Hepatocyte (in vitro differentiated cells): ENCODE data around the gene SPG21. TPM values are rescaled to one million over a fixed set of nuclear protein-coding genes. Genes with fewer than 3 reads are reported as not detected.

Source experiments
- DNase-seq: peaks from one replicate; pipeline ENCODE4 v3.0.0-alpha.2; 2016; ENCODE audit warnings: low spot score
- H2AFZ ChIP-seq: fragments of 200-600 bp; sonication (generic); 2 replicates; pipeline ENCODE4 v1.6.0; 2016; ENCODE audit warnings: antibody characterized with exemption, mild to moderate bottlenecking
- H3K27ac ChIP-seq: fragments of 200-600 bp; sonication (generic); 2 replicates; pipeline ENCODE4 v1.5.1; 2016; ENCODE audit warnings: mild to moderate bottlenecking
- H3K27me3 ChIP-seq: fragments of 200-600 bp; sonication (generic); 2 replicates; pipeline ENCODE4 v1.6.1; 2016
- H3K36me3 ChIP-seq: fragments of 200-600 bp; sonication (generic); replicated peaks from 2 replicates; pipeline ENCODE4 v1.5.1; 2016; ENCODE audit warnings: low read depth; ENCODE audit not compliant: insufficient read depth
- H3K4me1 ChIP-seq: fragments of 200-600 bp; sonication (generic); 2 replicates; pipeline ENCODE4 v1.5.1; 2016; ENCODE audit warnings: mild to moderate bottlenecking, moderate library complexity; ENCODE audit not compliant: insufficient read depth
- H3K4me2 ChIP-seq: fragments of 200-600 bp; sonication (generic); 2 replicates; pipeline ENCODE4 v1.6.0; 2016
- H3K4me3 ChIP-seq: fragments of 200-600 bp; sonication (generic); 2 replicates; pipeline ENCODE4 v1.5.1; 2016; ENCODE audit warnings: mild to moderate bottlenecking
- H3K79me2 ChIP-seq: fragments of 200-600 bp; sonication (generic); 2 replicates; pipeline ENCODE4 v1.6.0; 2017; ENCODE audit warnings: mild to moderate bottlenecking
- H3K9me2 ChIP-seq: fragments of 200-600 bp; sonication (generic); replicated peaks from 2 replicates; pipeline ENCODE4 v1.6.0; 2017; ENCODE audit warnings: mild to moderate bottlenecking; ENCODE audit not compliant: insufficient read depth
- H3K9me3 ChIP-seq: fragments of 200-600 bp; sonication (generic); 2 replicates; pipeline ENCODE4 v1.5.1; 2016; ENCODE audit warnings: low read depth, mild to moderate bottlenecking
- H4K20me1 ChIP-seq: fragments of 200-600 bp; sonication (generic); 2 replicates; pipeline ENCODE4 v1.6.0; 2016; ENCODE audit warnings: mild to moderate bottlenecking; ENCODE audit not compliant: insufficient read depth, poor library complexity, severe bottlenecking
- CTCF ChIP-seq: fragments of 200-600 bp; sonication (generic); IDR thresholded peaks from 2 replicates; pipeline ENCODE4 v1.5.1; 2016; ENCODE audit warnings: antibody characterized with exemption, mild to moderate bottlenecking; ENCODE audit not compliant: poor library complexity
- EZH2 ChIP-seq: fragments of 200-600 bp; sonication (generic); IDR thresholded peaks from 2 replicates; pipeline ENCODE4 v1.6.1; 2016; ENCODE audit warnings: antibody characterized with exemption, mild to moderate bottlenecking, borderline replicate concordance
- EZH2phosphoT487 ChIP-seq: fragments of 200-600 bp; sonication (generic); IDR thresholded peaks from one replicate; pipeline ENCODE4 v1.6.1; 2018; ENCODE audit warnings: antibody characterized with exemption, mild to moderate bottlenecking, low read depth, moderate library complexity; ENCODE audit not compliant: unreplicated experiment, severe bottlenecking
- WGBS: methylation state at CpG from one replicate; pipeline ENCODE4 v1.1.6; 2016; ENCODE audit warnings: low lambda C conversion rate; ENCODE audit errors: missing lambda C conversion rate; 5-methylcytosine and 5-hydroxymethylcytosine counted together
- polyA plus RNA-seq: library from polyadenylated mRNA; unstranded; fragments of >200 nt; fragmentation: Nextera tagmentation; extraction: Ambion mirVana; gene quantifications from 2 replicates; pipeline ENCODE4 v1.2.1, GENCODE V29; 2016
- total RNA-seq: library from RNA; depleted of rRNA; stranded (reverse); fragments of >200 nt; gene quantifications from 2 replicates; pipeline ENCODE4 v1.2.3, GENCODE V29; 2014

SPG21 gene
- total and polyA plus RNA-seq, 2 experiments from 2014 or later: 86.4 to 138 TPM

GRCh38 chr15:64919721-64920120, 70.0 kb downstream of the SPG21 start:
- Histone ChIP-seq H3K36me3 (no peaks in the 10 kb centered on the region), H3K27ac (no peak overlapping the region), H3K27me3 (no peaks in the 10 kb centered on the region), H3K4me1 (no peaks in the 10 kb centered on the region), H2AFZ (no peak overlapping the region), H3K9me2 (no peaks in the 10 kb centered on the region), H3K9me3 (no peaks in the 10 kb centered on the region), H3K4me3 (no peak overlapping the region), H4K20me1 (no peaks in the 10 kb centered on the region), H3K4me2 (no peak overlapping the region), H3K79me2 (no peaks in the 10 kb centered on the region)
- DNase-seq: no peak
- TF ChIP-seq CTCF (no peak), EZH2phosphoT487 (no peak), EZH2 (no peak)
- WGBS: 91% methylated on average over 4 of the region's 4 CpGs

GRCh38 chr15:64917211-64917610, 72.5 kb downstream of the SPG21 start:
- no peak for DNase-seq
- no peaks in the 10 kb centered on the region for H3K9me2 ChIP-seq
- H3K27me3 ChIP-seq: no peaks in the 10 kb centered on the region
- no peaks in the 10 kb centered on the region for H3K79me2 ChIP-seq
- H3K36me3 ChIP-seq: no peaks in the 10 kb centered on the region
- WGBS: 94% methylated on average over 9 of the region's 9 CpGs
- no peaks in the 10 kb centered on the region for H3K4me1 ChIP-seq
- no peak overlapping the region for H3K4me3 ChIP-seq
- no peak overlapping the region for H2AFZ ChIP-seq
- no peak for TF ChIP-seq CTCF
- no peak overlapping the region for H3K4me2 ChIP-seq
- H3K27ac ChIP-seq: no peak overlapping the region
- H4K20me1 ChIP-seq: no peaks in the 10 kb centered on the region
- H3K9me3 ChIP-seq: no peaks in the 10 kb centered on the region

GRCh38 chr15:64916365-64916764, 73.3 kb downstream of the SPG21 start:
- Histone ChIP-seq H3K4me1 (no peaks in the 10 kb centered on the region), H3K27ac (no peak overlapping the region), H3K79me2 (no peaks in the 10 kb centered on the region), H3K9me3 (no peaks in the 10 kb centered on the region), H4K20me1 (no peaks in the 10 kb centered on the region), H3K4me3 (no peak overlapping the region), H3K27me3 (no peaks in the 10 kb centered on the region), H3K4me2 (no peak overlapping the region), H2AFZ (no peak overlapping the region), H3K9me2 (no peaks in the 10 kb centered on the region), H3K36me3 (no peaks in the 10 kb centered on the region)
- no peak for DNase-seq
- no peak for TF ChIP-seq EZH2phosphoT487
- TF ChIP-seq CTCF: no peak
- TF ChIP-seq EZH2: no peak
- 89% methylated on average over 2 of the region's 2 CpGs for WGBS

- no peaks in the 10 kb centered on the region for H3K79me2 ChIP-seq
- no peak overlapping the region for H2AFZ ChIP-seq
- no peak overlapping the region for H3K4me3 ChIP-seq
- no peaks in the 10 kb centered on the region for H3K36me3 ChIP-seq
- no peak overlapping the region for H3K27ac ChIP-seq
- no peak for DNase-seq
- H4K20me1 ChIP-seq: no peaks in the 10 kb centered on the region
- no peaks in the 10 kb centered on the region for H3K27me3 ChIP-seq
- TF ChIP-seq EZH2phosphoT487: no peak
- 57% methylated on average over 13 of the region's 13 CpGs for WGBS
- no peaks in the 10 kb centered on the region for H3K9me2 ChIP-seq
- H3K9me3 ChIP-seq: no peaks in the 10 kb centered on the region
- no peaks in the 10 kb centered on the region for H3K4me1 ChIP-seq
- no peak overlapping the region for H3K4me2 ChIP-seq
Measured at GRCh38 chr15:64915518-64916227, 74.0 kb downstream of the SPG21 start.

Other genes with a start within 250 kb of the SPG21 start
- gene RBPMS2, start 214.3 kb downstream of the SPG21 start, total RNA-seq: 0.27 and 1.2 TPM in 2 replicates
- 17.0 and 18.0 TPM in 2 replicates for gene RBPMS2, start 214.3 kb downstream of the SPG21 start, polyA plus RNA-seq
- gene PIF1, start 164.3 kb downstream of the SPG21 start, total RNA-seq: 0.76 and 1.5 TPM in 2 replicates
- 3.3 and 3.8 TPM in 2 replicates for gene PIF1, start 164.3 kb downstream of the SPG21 start, polyA plus RNA-seq
- 12.4 and 12.7 TPM in 2 replicates for gene PLEKHO2, start 148.0 kb downstream of the SPG21 start, total RNA-seq
- 15.1 and 19.7 TPM in 2 replicates for gene PLEKHO2, start 148.0 kb downstream of the SPG21 start, polyA plus RNA-seq
- gene ANKDD1A, start 78.0 kb downstream of the SPG21 start, total RNA-seq: 1.8 and 3.6 TPM in 2 replicates
- gene ANKDD1A, start 78.0 kb downstream of the SPG21 start, polyA plus RNA-seq: 5.8 and 6.1 TPM in 2 replicates
- gene MTFMT, start 39.7 kb upstream of the SPG21 start, total RNA-seq: 15.4 and 18.2 TPM in 2 replicates
- gene MTFMT, start 39.7 kb upstream of the SPG21 start, polyA plus RNA-seq: 16.8 TPM in 2 replicates
- 6.5 and 8.8 TPM in 2 replicates for gene SLC51B, start 55.5 kb upstream of the SPG21 start, total RNA-seq
- 5.8 and 8.6 TPM in 2 replicates for gene SLC51B, start 55.5 kb upstream of the SPG21 start, polyA plus RNA-seq
- 6.4 and 6.5 TPM in 2 replicates for gene RASL12, start 78.1 kb upstream of the SPG21 start, total RNA-seq
- gene RASL12, start 78.1 kb upstream of the SPG21 start, polyA plus RNA-seq: 4.6 and 5.1 TPM in 2 replicates
- gene KBTBD13, start 86.8 kb upstream of the SPG21 start, total RNA-seq: not detected in 2 replicates
- gene KBTBD13, start 86.8 kb upstream of the SPG21 start, polyA plus RNA-seq: 0.10 and 0.56 TPM in 2 replicates
- gene UBAP1L, start 125.3 kb upstream of the SPG21 start, total RNA-seq: 0.96 and 1.8 TPM in 2 replicates
- 2.5 and 3.0 TPM in 2 replicates for gene UBAP1L, start 125.3 kb upstream of the SPG21 start, polyA plus RNA-seq
- gene PDCD7, start 143.9 kb upstream of the SPG21 start, total RNA-seq: 15.2 and 18.7 TPM in 2 replicates
- 13.6 and 17.5 TPM in 2 replicates for gene PDCD7, start 143.9 kb upstream of the SPG21 start, polyA plus RNA-seq
- 53.4 and 53.5 TPM in 2 replicates for gene CLPX, start 195.4 kb upstream of the SPG21 start, total RNA-seq
- gene CLPX, start 195.4 kb upstream of the SPG21 start, polyA plus RNA-seq: 20.0 and 33.8 TPM in 2 replicates
- 62.9 and 67.1 TPM in 2 replicates for gene CILP, start 221.6 kb upstream of the SPG21 start, total RNA-seq
- 69.2 and 96.4 TPM in 2 replicates for gene CILP, start 221.6 kb upstream of the SPG21 start, polyA plus RNA-seq